Heart right ventricle (tissue), 16 donors: Measurements from ENCODE around the gene MPC1. TPM values are rescaled to one million over a fixed set of nuclear protein-coding genes. Genes with fewer than 3 reads are reported as not detected.

ENCODE experiments used
- ATAC-seq, 8 donors: fragments of 200-7000 bp; cut with Tn5 transposase; one replicate each; pipeline ENCODE4 v1.9.1; 2020; ENCODE audit warnings: mild to moderate bottlenecking in 8 of 8, moderate library complexity in 8 of 8, moderate number of reproducible peaks in 1 of 8
- DNase-seq, 2 donors: peaks; one replicate each; pipeline ENCODE4 v3.0.0-alpha.2; 2020
- H3K27ac ChIP-seq, 10 donors: fragments of 200-600 bp; sonication (generic) in 2 of 10; one replicate each; pipeline versions ENCODE4 v1.5.0 to v1.8.0; 2020 to 2022; ENCODE audit warnings: mild to moderate bottlenecking in 3 of 10
- H3K27me3 ChIP-seq, 7 donors: fragments of 200-600 bp; one replicate each; pipeline ENCODE4 v1.8.0; 2021 to 2022; ENCODE audit warnings: mild to moderate bottlenecking in 2 of 7
- H3K36me3 ChIP-seq, 9 donors: fragments of 200-600 bp; sonication (generic) in 1 of 9; one replicate each; pipeline versions ENCODE4 v1.5.0 to v1.8.0; 2020 to 2022; ENCODE audit warnings: mild to moderate bottlenecking in 2 of 9
- H3K4me1 ChIP-seq, 9 donors: fragments of 200-600 bp; sonication (generic) in 1 of 9; one replicate each; pipeline versions ENCODE4 v1.5.0 to v1.8.0; 2020 to 2022; ENCODE audit warnings: mild to moderate bottlenecking in 4 of 9
- H3K4me3 ChIP-seq, 10 donors: fragments of 200-600 bp; sonication (generic) in 2 of 10; one replicate each; pipeline versions ENCODE4 v1.5.0 to v1.8.0; 2020 to 2022; ENCODE audit warnings: mild to moderate bottlenecking in 7 of 10, moderate library complexity in 2 of 10
- H3K9me3 ChIP-seq, 11 donors: fragments of 200-600 bp in 10 of 11; sonication (generic) in 2 of 11; one replicate each; pipeline versions ENCODE4 v1.5.0 to v1.8.0; 2013 to 2022; ENCODE audit warnings: mild to moderate bottlenecking in 2 of 11, control low read depth in 1 of 11, moderate library complexity in 1 of 11
- WGBS, 2 donors: extraction: QIAGEN DNeasy Blood & Tissue Kit; methylation state at CpG; one replicate each; pipeline ENCODE4 v1.1.7; 2013; ENCODE audit warnings: inconsistent platforms in 1 of 2; 5-methylcytosine and 5-hydroxymethylcytosine counted together
- intact Hi-C, 10 donors: fragments of 100-400 bp; cut with DNase I; formaldehyde crosslinking; loops; one replicate each; pipeline versions ENCODE4 v1.11.1 to v1.14.2; 2022
- polyA plus RNA-seq, 2 donors: library from polyadenylated mRNA; stranded (reverse); fragments of 200-250 nt; gene quantifications; one replicate each; pipeline ENCODE4 v1.2.3, GENCODE V29; 2013
- total RNA-seq, 10 donors: library from RNA; stranded (reverse); fragmentation: NEBNext Ultra II Directional in 3 of 10; extraction: Animal tissue kit (Norgen Biotek cat#: 25700) in 3 of 10; gene quantifications; one replicate each; pipeline versions ENCODE4 v1.2.1 to v1.2.4, GENCODE V29; 2021 to 2023
- TF ChIP-seq, protein P1 (sequence below), 9 donors: fragments of 200-600 bp; sonication (generic) in 2 of 9; IDR thresholded peaks; one replicate each; pipeline versions ENCODE4 v1.5.0 to v1.8.0; 2021 to 2022; ENCODE audit warnings: antibody characterized with exemption in 9 of 9, mild to moderate bottlenecking in 5 of 9, moderate library complexity in 1 of 9
- donor health status: Arrhythmogenic right ventricular cardiomyopathy.
- donor health status: ischemic (EF 13 %, LVEDD 7.1; RV severe dilation, severe dysfunction).
- donor health status: healthy with polysubstance abuse.
- donor health status: DM: no; HTN: yes; CAD: no.
- donor health status: DM: no; HTN: no; CAD: no.
- donor health status: ischemic (EF 25% LVEDD 6.9; RV normal size, moderate dysfunction).
- donor health status: ischemic (EF 25% LVEDD 5.7; RV mildly dilated, moderate dysfunction).
- donor health status: healthy.
- donor health status: DM: yes; HTN: yes; CAD: no.
- donor health status: Ischemic cardiomyopathy.
- donor health status: ischemic (EF 35%, LVEDD 5.7; RV mildly dilated, moderate dysfunction).
- donor health status: nonischemic (EF 11% LVEDD 7.7; RV severe dilation, severe dysfunction).
- donor health status: DM: yes; HTN: yes; CAD: no.
- donor health status: PGD.
- donor health status: ischemic (EF 29% LVEDD 5.4; RV normal size, mild dysfunction).
- donor health status: nonischemic (EF 23%, LVEDD 6.1; RV moderate dilation, normal function).

MPC1 gene
- total and polyA plus RNA-seq, 12 donors = 276 to 736 (median 555) TPM

DNA sequence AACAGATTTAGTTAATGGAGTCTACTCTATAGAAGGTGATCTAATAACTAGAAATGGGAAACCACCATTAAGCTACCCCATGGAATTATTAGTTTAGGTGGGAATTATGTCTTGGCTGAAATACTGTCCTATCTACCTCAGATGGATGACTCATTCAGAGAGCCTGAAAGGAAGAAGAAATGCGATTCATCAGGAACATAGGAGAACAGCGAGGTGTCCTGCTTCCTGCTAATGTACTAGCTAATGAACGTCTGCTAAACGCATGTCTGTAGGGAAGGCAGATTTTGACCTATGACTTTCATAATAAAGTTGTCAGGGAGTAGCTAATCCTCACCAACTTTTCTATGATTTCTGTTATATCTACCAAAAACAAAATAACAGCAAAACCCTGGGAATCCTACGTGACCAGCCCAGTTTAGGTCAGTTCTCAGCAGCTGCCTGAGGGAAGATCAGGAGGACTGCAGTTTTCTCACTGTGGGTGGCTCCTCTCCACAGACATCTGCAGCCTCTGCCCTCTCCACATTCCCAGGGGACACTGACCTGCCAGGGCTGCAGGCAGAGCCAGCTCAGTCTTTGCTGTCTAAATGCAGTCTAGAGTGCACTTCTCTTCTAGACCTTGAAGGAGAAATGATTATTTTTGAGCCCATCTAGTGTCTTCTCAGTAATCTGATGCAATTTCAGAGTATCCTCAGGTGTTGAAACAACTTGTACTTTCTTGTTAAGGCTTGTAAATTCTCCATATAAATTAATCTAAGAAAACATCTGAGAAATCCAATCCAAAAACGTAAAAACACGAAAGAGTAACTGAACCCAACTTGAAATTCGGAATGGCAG lies 22.3 kb downstream of the MPC1 start:
- DNase-seq = no peak

DNA sequence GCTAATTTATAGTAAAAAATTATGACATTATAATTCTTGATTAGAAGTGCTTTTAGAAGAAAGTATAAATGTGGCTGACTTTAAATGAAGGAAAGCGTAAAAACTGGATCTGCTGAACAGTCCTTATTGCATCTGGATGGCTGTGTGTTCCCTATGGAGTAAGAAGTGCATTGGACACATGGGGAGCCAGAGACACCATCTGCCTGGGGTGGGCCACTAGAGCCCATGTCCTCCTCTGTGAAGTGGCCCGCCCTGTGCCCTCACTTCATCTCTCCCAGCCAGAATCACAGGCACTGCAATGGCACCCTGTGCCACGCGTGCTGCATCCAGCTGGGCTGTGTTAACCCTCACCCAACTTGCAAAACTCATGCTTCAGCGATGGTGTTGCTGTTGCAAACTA lies 27.2 kb downstream of the MPC1 start:
- intact Hi-C loops = no loop called here
- H3K4me1 ChIP-seq = peaks cover 0 to 12% (median 3%) of the 10 kb centered on the region in 9 donors
- H3K36me3 ChIP-seq = no peaks in the 10 kb centered on the region
- H3K27ac ChIP-seq = no peak overlapping the region
- TF ChIP-seq, protein P1, sequence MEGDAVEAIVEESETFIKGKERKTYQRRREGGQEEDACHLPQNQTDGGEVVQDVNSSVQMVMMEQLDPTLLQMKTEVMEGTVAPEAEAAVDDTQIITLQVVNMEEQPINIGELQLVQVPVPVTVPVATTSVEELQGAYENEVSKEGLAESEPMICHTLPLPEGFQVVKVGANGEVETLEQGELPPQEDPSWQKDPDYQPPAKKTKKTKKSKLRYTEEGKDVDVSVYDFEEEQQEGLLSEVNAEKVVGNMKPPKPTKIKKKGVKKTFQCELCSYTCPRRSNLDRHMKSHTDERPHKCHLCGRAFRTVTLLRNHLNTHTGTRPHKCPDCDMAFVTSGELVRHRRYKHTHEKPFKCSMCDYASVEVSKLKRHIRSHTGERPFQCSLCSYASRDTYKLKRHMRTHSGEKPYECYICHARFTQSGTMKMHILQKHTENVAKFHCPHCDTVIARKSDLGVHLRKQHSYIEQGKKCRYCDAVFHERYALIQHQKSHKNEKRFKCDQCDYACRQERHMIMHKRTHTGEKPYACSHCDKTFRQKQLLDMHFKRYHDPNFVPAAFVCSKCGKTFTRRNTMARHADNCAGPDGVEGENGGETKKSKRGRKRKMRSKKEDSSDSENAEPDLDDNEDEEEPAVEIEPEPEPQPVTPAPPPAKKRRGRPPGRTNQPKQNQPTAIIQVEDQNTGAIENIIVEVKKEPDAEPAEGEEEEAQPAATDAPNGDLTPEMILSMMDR (IDR thresholded peaks at IDR 0.05) = no peak
- H3K9me3 ChIP-seq = peaks cover 0 to 5% (median 0%) of the 10 kb centered on the region in 11 donors
- no peak for DNase-seq
- H3K27me3 ChIP-seq = peaks cover 0 to 8% (median 0%) of the 10 kb centered on the region in 7 donors
- no peak overlapping the region for H3K4me3 ChIP-seq
- WGBS, 2 donors = 77 to 82% methylated on average over 5 of the region's 5 CpGs
- ATAC-seq = no peak

More for the DNA sequence above, 22.3 kb downstream of the MPC1 start:
- Histone ChIP-seq H3K36me3 (peaks cover 0 to 31% (median 0%) of the 10 kb centered on the region in 9 donors), H3K4me3 (no peak overlapping the region), H3K4me1 (peaks cover 2 to 55% (median 33%) of the 10 kb centered on the region in 9 donors), H3K9me3 (no peaks in the 10 kb centered on the region), H3K27me3 (peaks cover 0 to 3% (median 0%) of the 10 kb centered on the region in 7 donors), H3K27ac (peak overlapping the region in 6 of 10 donors; percentile 37 to 88 (median 61))
- intact Hi-C loops = no loop called here
- peak in 5 of 8 donors; percentile 28 to 40 (median 35) for ATAC-seq
- TF ChIP-seq, protein P1 (IDR thresholded peaks at IDR 0.05) = no peak
- 60 to 75% methylated on average over 8 of the region's 8 CpGs for WGBS, 2 donors

DNA sequence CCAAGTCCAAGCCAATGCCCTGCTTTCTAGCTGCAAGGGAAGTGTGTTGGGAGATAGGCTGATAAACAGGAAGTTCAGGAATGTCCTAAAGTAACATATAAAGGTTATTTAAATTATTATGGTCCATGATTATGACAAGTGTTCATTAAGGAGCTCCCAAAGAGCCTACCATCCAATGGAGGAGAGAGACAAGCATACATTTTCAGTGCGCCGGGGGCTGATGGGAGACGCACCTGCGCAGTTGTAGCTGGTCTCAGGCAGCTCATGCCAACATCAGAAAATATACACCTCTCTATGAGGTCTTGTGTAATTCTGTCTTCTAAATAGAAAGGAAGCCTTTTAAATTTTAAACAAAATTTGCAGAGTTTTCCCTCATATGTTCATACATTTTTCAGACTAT lies 27.8 kb downstream of the MPC1 start:
- TF ChIP-seq, protein P1 (IDR thresholded peaks at IDR 0.05) = no peak
- intact Hi-C loops = no loop called here
- peaks cover 0 to 6% (median 0%) of the 10 kb centered on the region in 9 donors for H3K4me1 ChIP-seq
- no peak overlapping the region for H3K27ac ChIP-seq
- 96 to 97% methylated on average over 4 of the region's 4 CpGs for WGBS, 2 donors
- DNase-seq (no peak), ATAC-seq (no peak)
- H3K36me3 ChIP-seq = no peaks in the 10 kb centered on the region
- H3K9me3 ChIP-seq = peaks cover 0 to 9% (median 0%) of the 10 kb centered on the region in 11 donors
- H3K27me3 ChIP-seq = peaks cover 0 to 8% (median 0%) of the 10 kb centered on the region in 7 donors
- no peak overlapping the region for H3K4me3 ChIP-seq

DNA sequence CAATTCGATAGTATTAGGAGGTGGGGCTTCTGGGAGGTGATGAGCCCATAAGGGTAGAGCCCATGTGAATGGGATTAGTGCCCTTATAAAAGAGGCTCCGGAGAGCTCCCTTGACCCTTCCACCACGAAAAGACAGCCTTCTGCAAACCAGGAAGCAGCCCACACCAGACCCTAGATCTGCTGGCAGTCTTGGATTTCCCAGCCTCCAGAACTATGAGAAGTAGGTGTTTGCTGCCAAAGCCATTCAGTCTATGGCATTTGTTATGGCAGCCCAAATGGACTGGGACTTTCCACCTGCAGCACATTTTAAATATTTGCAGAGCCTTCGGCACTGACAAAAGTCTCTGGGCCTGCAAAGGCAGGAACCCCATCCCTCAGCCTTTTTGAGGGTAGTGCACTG lies 28.6 kb downstream of the MPC1 start:
- TF ChIP-seq, protein P1 (IDR thresholded peaks at IDR 0.05) = no peak
- Histone ChIP-seq H3K27ac (no peak overlapping the region), H3K4me1 (peaks cover 0 to 5% (median 0%) of the 10 kb centered on the region in 9 donors), H3K4me3 (no peak overlapping the region), H3K9me3 (peaks cover 0 to 13% (median 0%) of the 10 kb centered on the region in 11 donors), H3K36me3 (no peaks in the 10 kb centered on the region), H3K27me3 (peaks cover 0 to 8% (median 0%) of the 10 kb centered on the region in 7 donors)
- WGBS, 2 donors = 85 to 86% methylated on average over 4 of the region's 4 CpGs
- intact Hi-C loops = no loop called here
- DNase-seq = no peak
- ATAC-seq = no peak
